Endothelial cell of umbilical vein (primary cell): ENCODE results near the gene NPAT. TPM values are rescaled to one million over a fixed set of nuclear protein-coding genes. Genes with fewer than 3 reads are reported as not detected.

Source experiments
- BruUV-seq: library from RNA; stranded (reverse); fragments of 400-500 nt; replicated peaks from 2 replicates; lab custom pipeline; 2021; lab: Mats Ljungman, UMichigan
- CTCF ChIA-PET: fragments of 300-600, 350-600 bp; sonication (Branson Sonifier 250); formaldehyde crosslinking; loops from one replicate; lab custom pipeline; 2021; ENCODE audit warnings: antibody characterized with exemption, inconsistent platforms; lab: Charles Lee
- POLR2A ChIA-PET: fragments of 300-600, 350-600 bp; sonication (Branson Sonifier 250); formaldehyde crosslinking; loops from one replicate; lab custom pipeline; 2021; ENCODE audit warnings: antibody characterized with exemption, inconsistent platforms; lab: Charles Lee
- DNase-seq: peaks from one replicate; pipeline ENCODE4 v3.0.0-alpha.2; 2011; ENCODE audit warnings: low read depth, low spot score
- FAIRE-seq: peaks from 2 replicates; lab custom pipeline; 2011; peaks lifted over from hg19 to GRCh38; lab: Jason Lieb, UNC
- H2AFZ ChIP-seq: 2 replicates; pipeline ENCODE4 v1.6.0; 2012; ENCODE audit warnings: low read depth, low read length, control low read depth, inconsistent platforms
- H3K27ac ChIP-seq: 2 replicates; pipeline ENCODE4 v1.5.1; 2011; ENCODE audit warnings: low read depth, mild to moderate bottlenecking, control low read depth, low read length, moderate library complexity; ENCODE audit not compliant: insufficient read depth
- H3K27me3 ChIP-seq, 2 experiments: 2 replicates each; pipeline versions ENCODE4 v1.6.0 to v1.6.1; 2011; ENCODE audit warnings: low read length in 2 of 2, mixed read lengths in 1 of 2; ENCODE audit not compliant: control insufficient read depth in 2 of 2, insufficient read depth in 2 of 2
- H3K36me3 ChIP-seq, 2 experiments: 2 replicates in 1 of 2; 3 replicates in 1 of 2; pipeline ENCODE4 v1.5.1; 2011; ENCODE audit warnings: low read length in 2 of 2, mild to moderate bottlenecking in 1 of 2, moderate library complexity in 1 of 2; ENCODE audit not compliant: control insufficient read depth in 2 of 2, insufficient read depth in 2 of 2; ENCODE audit errors: extremely low read depth in 1 of 2
- H3K4me1 ChIP-seq: 3 replicates; pipeline ENCODE4 v1.5.1; 2011; ENCODE audit warnings: mild to moderate bottlenecking, low read length; ENCODE audit not compliant: control insufficient read depth, insufficient read depth; ENCODE audit errors: extremely low read depth
- H3K4me2 ChIP-seq: 2 replicates; pipeline ENCODE4 v1.6.1; 2011; ENCODE audit warnings: low read length, control low read depth, mixed read lengths; ENCODE audit not compliant: insufficient read depth
- H3K4me3 ChIP-seq, 3 experiments: fragments of 200-600 bp in 1 of 3; sonication (generic), shearing (Covaris generic) in 1 of 3; replicated peaks in 1 of 3; 2 replicates each; pipeline ENCODE4 v1.5.1; 2011 to 2016; ENCODE audit warnings: control low read depth in 3 of 3, low read length in 3 of 3, mild to moderate bottlenecking in 2 of 3, inconsistent platforms in 1 of 3, low read depth in 1 of 3, moderate library complexity in 1 of 3; ENCODE audit not compliant: insufficient read depth in 1 of 3
- H3K79me2 ChIP-seq: 2 replicates; pipeline ENCODE4 v1.6.0; 2012; ENCODE audit warnings: low read length, inconsistent platforms; ENCODE audit not compliant: control insufficient read depth, insufficient read depth
- H3K9ac ChIP-seq: replicated peaks from 2 replicates; pipeline ENCODE3; 2011; ENCODE audit warnings: low read length, control low read depth; ENCODE audit not compliant: insufficient read depth; ENCODE audit errors: extremely low read depth
- H3K9me1 ChIP-seq: replicated peaks from 3 replicates; pipeline ENCODE4 v1.6.0; 2011; ENCODE audit warnings: mild to moderate bottlenecking, low read length; ENCODE audit not compliant: control insufficient read depth, insufficient read depth; ENCODE audit errors: extremely low read depth
- H3K9me3 ChIP-seq: replicated peaks from 2 replicates; pipeline ENCODE4 v1.5.1; 2012; ENCODE audit warnings: low read length, inconsistent platforms; ENCODE audit not compliant: control insufficient read depth, insufficient read depth
- H4K20me1 ChIP-seq: replicated peaks from 2 replicates; pipeline ENCODE3; 2011; ENCODE audit warnings: mild to moderate bottlenecking, low read length; ENCODE audit not compliant: control insufficient read depth, insufficient read depth; ENCODE audit errors: extremely low read depth
- EZH2 ChIP-seq: IDR thresholded peaks from 2 replicates; pipeline ENCODE4 v1.6.1; 2012; ENCODE audit warnings: borderline replicate concordance, low read depth, mild to moderate bottlenecking, moderate library complexity, low read length, inconsistent platforms; ENCODE audit not compliant: severe bottlenecking
- FOS ChIP-seq: IDR thresholded peaks from 2 replicates; pipeline ENCODE4 v1.6.1; 2011; ENCODE audit warnings: mild to moderate bottlenecking, low read length, moderate library complexity, borderline replicate concordance; ENCODE audit not compliant: insufficient read depth
- GATA2 ChIP-seq: IDR thresholded peaks from 2 replicates; pipeline ENCODE4 v1.7.0; 2011; ENCODE audit warnings: low read depth, mild to moderate bottlenecking, moderate library complexity, mixed read lengths, low read length; ENCODE audit not compliant: insufficient read length, insufficient read depth
- JUN ChIP-seq: IDR thresholded peaks from 2 replicates; pipeline ENCODE4 v1.6.1; 2011; ENCODE audit warnings: borderline replicate concordance, low read depth; ENCODE audit not compliant: insufficient read length, insufficient read depth
- MYC ChIP-seq: IDR thresholded peaks from one replicate; pipeline ENCODE4 v1.6.1; 2011; ENCODE audit warnings: mild to moderate bottlenecking, low read depth, low read length
- POLR2A ChIP-seq: IDR thresholded peaks from 2 replicates; pipeline ENCODE4 v1.6.1; 2012; ENCODE audit warnings: low read depth, mild to moderate bottlenecking, control low read depth, low read length
- POLR2AphosphoS5 ChIP-seq: IDR thresholded peaks from 2 replicates; pipeline ENCODE4 v1.6.1; 2012; ENCODE audit warnings: low read depth, mild to moderate bottlenecking, control low read depth, low read length, moderate library complexity; ENCODE audit not compliant: insufficient read depth
- dilution Hi-C: fragments of 300-500 bp; cut with MboI; formaldehyde crosslinking; loops from one replicate; pipeline ENCODE4 v1.15.0; 2019; ENCODE audit warnings: low sequenced_read_pairs; ENCODE audit not compliant: extremely low pct_ligation_motif_present
- intact Hi-C: fragments of 100-400 bp; cut with micrococcal nuclease; formaldehyde crosslinking; loops from one replicate; pipeline ENCODE4 v1.10.0; 2022
- polyA plus RNA-seq, 4 experiments: library from polyadenylated mRNA; depleted of rRNA in 3 of 4; stranded (reverse) in 3 of 4; unstranded in 1 of 4; fragments of >200 nt; gene quantifications; 2 replicates each; pipeline versions ENCODE4 v1.2.1 to v1.2.3, GENCODE V29; 2011 to 2012; ENCODE audit warnings: missing spikeins in 1 of 4
- total RNA-seq: library from RNA; stranded (reverse); gene quantifications from 2 replicates; pipeline ENCODE4 v1.2.3, GENCODE V29; 2021
- TF ChIP-seq, protein P1 (sequence below), 2 donors: IDR thresholded peaks; 1 replicate in 1 of 2; 2 replicates in 1 of 2; pipeline ENCODE4 v1.5.1; 2011; ENCODE audit warnings: low read length in 2 of 2, mild to moderate bottlenecking in 2 of 2, moderate library complexity in 2 of 2, control low read depth in 1 of 2, inconsistent platforms in 1 of 2, low read depth in 1 of 2; ENCODE audit not compliant: insufficient read depth in 1 of 2; ENCODE audit errors: extremely low read depth in 1 of 2
- TF ChIP-seq, protein P2 (sequence below): IDR thresholded peaks from 2 replicates; pipeline ENCODE4 v1.6.1; 2011; ENCODE audit not compliant: insufficient read depth, insufficient read length

NPAT gene
- total and polyA plus RNA-seq, 2 donors (not counting 3 experiments of a cell fraction or from before 2014, with no cell fraction given), result 4.4 to 19.0 TPM

DNA sequence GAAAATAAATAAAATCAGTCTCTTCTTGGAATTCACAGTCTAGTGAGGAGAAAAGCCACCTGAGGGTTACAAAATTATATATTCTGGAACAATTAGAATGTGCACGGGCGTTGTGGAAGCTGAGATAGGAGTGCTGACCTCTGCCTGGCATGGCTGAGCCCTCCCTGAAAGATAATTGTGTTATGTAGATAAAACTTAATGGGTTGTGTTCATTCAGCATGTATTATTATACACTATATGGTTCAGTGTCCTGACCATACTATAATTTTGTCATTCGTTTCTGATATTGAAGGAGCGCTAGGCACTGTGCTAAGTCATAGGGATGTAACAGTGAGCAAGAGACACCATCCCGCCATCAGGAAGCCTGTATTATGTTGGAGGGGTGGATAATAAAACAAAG, 97.3 kb downstream of the NPAT start:
- Histone ChIP-seq H3K9me3 (no peaks in the 10 kb centered on the region), H3K9me1 (no peaks in the 10 kb centered on the region), H2AFZ (no peak overlapping the region), H3K4me2 (no peak overlapping the region), H3K4me3 (no peak overlapping the region), H3K9ac (no peak overlapping the region), H3K27me3 (no peaks in the 10 kb centered on the region), H4K20me1 (no peaks in the 10 kb centered on the region), H3K4me1 (peaks cover 16% of the 10 kb centered on the region), H3K36me3 (no peaks in the 10 kb centered on the region), H3K79me2 (peaks cover 48% of the 10 kb centered on the region), H3K27ac (no peak overlapping the region)
- TF ChIP-seq JUN (no peak), FOS (no peak), MYC (no peak), EZH2 (no peak), GATA2 (no peak), POLR2A (no peak), POLR2AphosphoS5 (no peak)
- TF ChIP-seq, protein P1, sequence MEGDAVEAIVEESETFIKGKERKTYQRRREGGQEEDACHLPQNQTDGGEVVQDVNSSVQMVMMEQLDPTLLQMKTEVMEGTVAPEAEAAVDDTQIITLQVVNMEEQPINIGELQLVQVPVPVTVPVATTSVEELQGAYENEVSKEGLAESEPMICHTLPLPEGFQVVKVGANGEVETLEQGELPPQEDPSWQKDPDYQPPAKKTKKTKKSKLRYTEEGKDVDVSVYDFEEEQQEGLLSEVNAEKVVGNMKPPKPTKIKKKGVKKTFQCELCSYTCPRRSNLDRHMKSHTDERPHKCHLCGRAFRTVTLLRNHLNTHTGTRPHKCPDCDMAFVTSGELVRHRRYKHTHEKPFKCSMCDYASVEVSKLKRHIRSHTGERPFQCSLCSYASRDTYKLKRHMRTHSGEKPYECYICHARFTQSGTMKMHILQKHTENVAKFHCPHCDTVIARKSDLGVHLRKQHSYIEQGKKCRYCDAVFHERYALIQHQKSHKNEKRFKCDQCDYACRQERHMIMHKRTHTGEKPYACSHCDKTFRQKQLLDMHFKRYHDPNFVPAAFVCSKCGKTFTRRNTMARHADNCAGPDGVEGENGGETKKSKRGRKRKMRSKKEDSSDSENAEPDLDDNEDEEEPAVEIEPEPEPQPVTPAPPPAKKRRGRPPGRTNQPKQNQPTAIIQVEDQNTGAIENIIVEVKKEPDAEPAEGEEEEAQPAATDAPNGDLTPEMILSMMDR (IDR thresholded peaks at IDR 0.05; ENCODE audit: extremely low read depth in 1 of 2, insufficient read depth in 1 of 2, low read depth in 1 of 2, low read length in 2 of 2), result no peak
- TF ChIP-seq, protein P2, sequence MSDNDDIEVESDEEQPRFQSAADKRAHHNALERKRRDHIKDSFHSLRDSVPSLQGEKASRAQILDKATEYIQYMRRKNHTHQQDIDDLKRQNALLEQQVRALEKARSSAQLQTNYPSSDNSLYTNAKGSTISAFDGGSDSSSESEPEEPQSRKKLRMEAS, result no peak
- dilution Hi-C loops (no loop called here), intact Hi-C loops (no loop called here)
- DNase-seq (no peak), FAIRE-seq (no peak)
- BruUV-seq, result no TSS peak
- ChIA-PET POLR2A (no interaction called here), CTCF (no interaction called here)
